IPS-11a (cell line): ENCODE data around the gene CDH4.

Experiments
- H3K4me3 ChIP-seq: one replicate; pipeline ENCODE4 v1.5.1; 2013; ENCODE audit warnings: low read depth, low read length, control low read depth

The CDH4 gene

GRCh38 chr20:61299618-61300017 is 47.6 kb downstream of the CDH4 start:
- H3K4me3 ChIP-seq: no peak overlapping the region

- no peak overlapping the region for H3K4me3 ChIP-seq
These were observed 48.2 kb downstream of the CDH4 start for GRCh38 chr20:61300293-61300692.

- no peak overlapping the region for H3K4me3 ChIP-seq
These were observed 48.6 kb downstream of the CDH4 start for GRCh38 chr20:61300709-61301108.

- H3K4me3 ChIP-seq: no peak overlapping the region
These were observed 49.9 kb downstream of the CDH4 start for GRCh38 chr20:61301711-61302525.

GRCh38 chr20:61303217-61303616 is 51.2 kb downstream of the CDH4 start:
- H3K4me3 ChIP-seq: no peak overlapping the region

GRCh38 chr20:61303675-61304074 is 51.6 kb downstream of the CDH4 start:
- no peak overlapping the region for H3K4me3 ChIP-seq

- no peak overlapping the region for H3K4me3 ChIP-seq
These were observed 52.7 kb downstream of the CDH4 start for GRCh38 chr20:61304750-61305149.

GRCh38 chr20:61306937-61307475 is 54.9 kb downstream of the CDH4 start:
- H3K4me3 ChIP-seq: no peak overlapping the region

GRCh38 chr20:61307686-61308476 is 55.8 kb downstream of the CDH4 start:
- H3K4me3 ChIP-seq: no peak overlapping the region

- no peak overlapping the region for H3K4me3 ChIP-seq
These were observed 56.4 kb downstream of the CDH4 start for GRCh38 chr20:61308477-61308774.

GRCh38 chr20:61310954-61311353 is 58.9 kb downstream of the CDH4 start:
- H3K4me3 ChIP-seq: no peak overlapping the region

- H3K4me3 ChIP-seq: no peak overlapping the region
These were observed 59.8 kb downstream of the CDH4 start for GRCh38 chr20:61311656-61312387.

GRCh38 chr20:61312925-61313324 is 60.9 kb downstream of the CDH4 start:
- no peak overlapping the region for H3K4me3 ChIP-seq

- H3K4me3 ChIP-seq: no peak overlapping the region
These were observed 61.3 kb downstream of the CDH4 start for GRCh38 chr20:61313396-61313795.

- no peak overlapping the region for H3K4me3 ChIP-seq
These were observed 62.4 kb downstream of the CDH4 start for GRCh38 chr20:61314326-61315010.

GRCh38 chr20:61315319-61315718 is 63.3 kb downstream of the CDH4 start:
- H3K4me3 ChIP-seq: no peak overlapping the region

GRCh38 chr20:61316346-61316745 is 64.3 kb downstream of the CDH4 start:
- no peak overlapping the region for H3K4me3 ChIP-seq

GRCh38 chr20:61317966-61318530 is 66.0 kb downstream of the CDH4 start:
- no peak overlapping the region for H3K4me3 ChIP-seq

GRCh38 chr20:61320691-61321425 is 68.8 kb downstream of the CDH4 start:
- H3K4me3 ChIP-seq: no peak overlapping the region

GRCh38 chr20:61321481-61321880 is 69.4 kb downstream of the CDH4 start:
- no peak overlapping the region for H3K4me3 ChIP-seq
